GM12878 (cell line): ENCODE data around the gene RHEB. TPM values are rescaled to one million over a fixed set of nuclear protein-coding genes. Genes with fewer than 3 reads are reported as not detected.

Experiments
- ATF2 ChIP-seq: IDR thresholded peaks from 2 replicates; pipeline ENCODE4 v1.6.1; 2012; ENCODE audit warnings: low read length, inconsistent platforms
- ELK1 ChIP-seq: IDR thresholded peaks from 2 replicates; pipeline ENCODE4 v1.6.1; 2012; ENCODE audit warnings: low read depth, low read length, improper control_type of control experiment
- MYC ChIP-seq: IDR thresholded peaks from 2 replicates; pipeline ENCODE4 v1.6.1; 2011; ENCODE audit warnings: mild to moderate bottlenecking, low read length, moderate library complexity, inconsistent platforms; ENCODE audit not compliant: insufficient read depth, insufficient replicate concordance, insufficient read length, severe bottlenecking
- RB1 ChIP-seq: fragments of 450-650 bp; formaldehyde crosslinking; IDR thresholded peaks from 2 replicates; pipeline ENCODE4 v1.6.1; 2017; ENCODE audit warnings: mild to moderate bottlenecking, borderline replicate concordance
- TAF1 ChIP-seq: IDR thresholded peaks from 2 replicates; pipeline ENCODE4 v1.6.1; 2011; ENCODE audit warnings: mild to moderate bottlenecking, low read depth, low read length, borderline replicate concordance
- polyA plus RNA-seq, 11 experiments: library from polyadenylated mRNA; depleted of rRNA in 4 of 11; unstranded in 6 of 11; stranded (reverse) in 5 of 11; fragments of >200 nt; fragmentation: Nextera tagmentation in 4 of 11; fragmentation: Illumina TruSeq in 1 of 11; extraction: Ambion mirVana in 4 of 11; extraction: Trizol in 1 of 11; gene quantifications; 1 replicate in 1 of 11; 2 replicates in 10 of 11; pipeline versions ENCODE4 v1.2.1 to v1.2.3, GENCODE V29; 2011 to 2016; ENCODE audit warnings: inconsistent platforms in 2 of 11, missing spikeins in 2 of 11, low read depth in 1 of 11
- total RNA-seq, 4 experiments: library from RNA; depleted of rRNA in 3 of 4; stranded (reverse); fragments of >200 nt in 3 of 4; fragmentation: Illumina TruSeq in 1 of 4; extraction: Trizol in 1 of 4; gene quantifications; 2 replicates each; pipeline versions ENCODE4 v1.2.1 to v1.2.3, GENCODE V29; 2013 to 2021
- TF ChIP-seq, protein P1 (sequence below): fragments of 450-650 bp; IDR thresholded peaks from 2 replicates; pipeline ENCODE4 v1.6.1; 2017; ENCODE audit warnings: mild to moderate bottlenecking, moderate library complexity
- TF ChIP-seq, protein P2 (sequence below): fragments of 450-650 bp; formaldehyde crosslinking; IDR thresholded peaks from 2 replicates; pipeline ENCODE4 v1.5.0; 2022; ENCODE audit warnings: mild to moderate bottlenecking, missing genetic modification characterization

RHEB gene
- total and polyA plus RNA-seq, 10 of the 15 experiments (the other 5 are each of a cell fraction or from before 2014, with no cell fraction given) = 6.2 to 67.8 (median 38.0) TPM

DNA sequence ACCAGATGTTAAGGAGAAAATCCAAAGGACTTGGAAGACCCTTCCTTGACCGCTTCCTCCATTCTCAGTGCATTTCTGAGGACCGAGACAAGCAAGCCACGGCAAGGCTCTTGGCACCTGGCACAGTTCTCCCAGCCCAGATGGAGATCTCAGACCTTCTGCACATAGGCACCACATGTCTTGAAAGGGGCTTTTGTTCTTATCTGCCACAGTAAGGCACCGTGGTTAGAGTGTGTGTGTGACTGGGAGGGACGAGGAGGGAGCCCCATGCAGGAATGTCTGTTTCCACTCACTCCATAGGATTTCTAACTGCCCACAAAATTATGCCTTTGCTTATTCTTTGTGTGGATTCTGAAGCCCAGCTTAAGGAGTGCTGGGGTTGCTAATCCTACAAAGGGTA, 99.6 kb downstream of the RHEB start (continued):
- TF ChIP-seq MYC (no peak), RB1 (no peak), ELK1 (no peak), ATF2 (no peak), TAF1 (no peak)
- TF ChIP-seq, protein P1, sequence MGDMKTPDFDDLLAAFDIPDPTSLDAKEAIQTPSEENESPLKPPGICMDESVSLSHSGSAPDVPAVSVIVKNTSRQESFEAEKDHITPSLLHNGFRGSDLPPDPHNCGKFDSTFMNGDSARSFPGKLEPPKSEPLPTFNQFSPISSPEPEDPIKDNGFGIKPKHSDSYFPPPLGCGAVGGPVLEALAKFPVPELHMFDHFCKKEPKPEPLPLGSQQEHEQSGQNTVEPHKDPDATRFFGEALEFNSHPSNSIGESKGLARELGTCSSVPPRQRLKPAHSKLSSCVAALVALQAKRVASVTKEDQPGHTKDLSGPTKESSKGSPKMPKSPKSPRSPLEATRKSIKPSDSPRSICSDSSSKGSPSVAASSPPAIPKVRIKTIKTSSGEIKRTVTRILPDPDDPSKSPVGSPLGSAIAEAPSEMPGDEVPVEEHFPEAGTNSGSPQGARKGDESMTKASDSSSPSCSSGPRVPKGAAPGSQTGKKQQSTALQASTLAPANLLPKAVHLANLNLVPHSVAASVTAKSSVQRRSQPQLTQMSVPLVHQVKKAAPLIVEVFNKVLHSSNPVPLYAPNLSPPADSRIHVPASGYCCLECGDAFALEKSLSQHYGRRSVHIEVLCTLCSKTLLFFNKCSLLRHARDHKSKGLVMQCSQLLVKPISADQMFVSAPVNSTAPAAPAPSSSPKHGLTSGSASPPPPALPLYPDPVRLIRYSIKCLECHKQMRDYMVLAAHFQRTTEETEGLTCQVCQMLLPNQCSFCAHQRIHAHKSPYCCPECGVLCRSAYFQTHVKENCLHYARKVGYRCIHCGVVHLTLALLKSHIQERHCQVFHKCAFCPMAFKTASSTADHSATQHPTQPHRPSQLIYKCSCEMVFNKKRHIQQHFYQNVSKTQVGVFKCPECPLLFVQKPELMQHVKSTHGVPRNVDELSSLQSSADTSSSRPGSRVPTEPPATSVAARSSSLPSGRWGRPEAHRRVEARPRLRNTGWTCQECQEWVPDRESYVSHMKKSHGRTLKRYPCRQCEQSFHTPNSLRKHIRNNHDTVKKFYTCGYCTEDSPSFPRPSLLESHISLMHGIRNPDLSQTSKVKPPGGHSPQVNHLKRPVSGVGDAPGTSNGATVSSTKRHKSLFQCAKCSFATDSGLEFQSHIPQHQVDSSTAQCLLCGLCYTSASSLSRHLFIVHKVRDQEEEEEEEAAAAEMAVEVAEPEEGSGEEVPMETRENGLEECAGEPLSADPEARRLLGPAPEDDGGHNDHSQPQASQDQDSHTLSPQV = no peak
- TF ChIP-seq, protein P2, sequence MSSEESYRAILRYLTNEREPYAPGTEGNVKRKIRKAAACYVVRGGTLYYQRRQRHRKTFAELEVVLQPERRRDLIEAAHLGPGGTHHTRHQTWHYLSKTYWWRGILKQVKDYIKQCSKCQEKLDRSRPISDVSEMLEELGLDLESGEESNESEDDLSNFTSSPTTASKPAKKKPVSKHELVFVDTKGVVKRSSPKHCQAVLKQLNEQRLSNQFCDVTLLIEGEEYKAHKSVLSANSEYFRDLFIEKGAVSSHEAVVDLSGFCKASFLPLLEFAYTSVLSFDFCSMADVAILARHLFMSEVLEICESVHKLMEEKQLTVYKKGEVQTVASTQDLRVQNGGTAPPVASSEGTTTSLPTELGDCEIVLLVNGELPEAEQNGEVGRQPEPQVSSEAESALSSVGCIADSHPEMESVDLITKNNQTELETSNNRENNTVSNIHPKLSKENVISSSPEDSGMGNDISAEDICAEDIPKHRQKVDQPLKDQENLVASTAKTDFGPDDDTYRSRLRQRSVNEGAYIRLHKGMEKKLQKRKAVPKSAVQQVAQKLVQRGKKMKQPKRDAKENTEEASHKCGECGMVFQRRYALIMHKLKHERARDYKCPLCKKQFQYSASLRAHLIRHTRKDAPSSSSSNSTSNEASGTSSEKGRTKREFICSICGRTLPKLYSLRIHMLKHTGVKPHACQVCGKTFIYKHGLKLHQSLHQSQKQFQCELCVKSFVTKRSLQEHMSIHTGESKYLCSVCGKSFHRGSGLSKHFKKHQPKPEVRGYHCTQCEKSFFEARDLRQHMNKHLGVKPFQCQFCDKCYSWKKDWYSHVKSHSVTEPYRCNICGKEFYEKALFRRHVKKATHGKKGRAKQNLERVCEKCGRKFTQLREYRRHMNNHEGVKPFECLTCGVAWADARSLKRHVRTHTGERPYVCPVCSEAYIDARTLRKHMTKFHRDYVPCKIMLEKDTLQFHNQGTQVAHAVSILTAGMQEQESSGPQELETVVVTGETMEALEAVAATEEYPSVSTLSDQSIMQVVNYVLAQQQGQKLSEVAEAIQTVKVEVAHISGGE = no peak
